ENCODE results near the gene PNPLA1.
A peak's percentile ranks its signal among the peaks of the same experiment; 100 is the strongest.

The PNPLA1 gene

DNA sequence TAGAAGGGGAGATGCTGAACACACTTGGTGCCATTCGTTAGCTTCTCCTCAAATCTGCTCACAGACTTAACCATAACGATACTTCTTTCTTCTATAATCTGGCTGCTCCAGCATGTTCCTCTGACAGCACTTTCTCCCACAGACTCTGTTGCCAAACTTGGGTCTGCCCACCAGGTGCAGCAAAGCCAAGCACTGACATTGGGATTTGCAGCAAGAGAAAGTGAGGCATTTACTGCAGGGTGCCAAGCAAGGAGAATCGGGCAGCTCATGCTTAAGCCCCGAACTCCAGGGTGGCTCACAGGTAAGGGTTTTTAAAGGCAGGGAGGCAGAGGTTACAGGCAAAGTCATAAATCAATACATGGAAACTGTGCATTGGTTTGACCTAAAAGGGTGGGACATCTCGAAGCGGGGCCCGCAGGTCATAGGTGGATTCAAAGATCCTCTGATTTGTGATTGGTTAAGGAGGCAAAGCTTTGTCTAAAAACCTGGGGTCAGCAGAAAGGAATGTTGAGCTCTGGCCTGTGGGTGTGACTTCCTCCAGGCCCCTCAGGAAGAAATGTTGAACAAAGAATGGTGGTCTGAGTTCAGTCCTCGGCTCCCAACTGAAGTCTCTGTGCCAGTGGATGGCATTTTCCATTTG, 25.1 kb upstream of the PNPLA1 start:
- H3K4me3 ChIP-seq (ENCODE audit: control insufficient read depth, low read depth, low read length): no peak overlapping the region
- DNase-seq (ENCODE audit: low read depth): no peak
- TF ChIP-seq, protein P1, sequence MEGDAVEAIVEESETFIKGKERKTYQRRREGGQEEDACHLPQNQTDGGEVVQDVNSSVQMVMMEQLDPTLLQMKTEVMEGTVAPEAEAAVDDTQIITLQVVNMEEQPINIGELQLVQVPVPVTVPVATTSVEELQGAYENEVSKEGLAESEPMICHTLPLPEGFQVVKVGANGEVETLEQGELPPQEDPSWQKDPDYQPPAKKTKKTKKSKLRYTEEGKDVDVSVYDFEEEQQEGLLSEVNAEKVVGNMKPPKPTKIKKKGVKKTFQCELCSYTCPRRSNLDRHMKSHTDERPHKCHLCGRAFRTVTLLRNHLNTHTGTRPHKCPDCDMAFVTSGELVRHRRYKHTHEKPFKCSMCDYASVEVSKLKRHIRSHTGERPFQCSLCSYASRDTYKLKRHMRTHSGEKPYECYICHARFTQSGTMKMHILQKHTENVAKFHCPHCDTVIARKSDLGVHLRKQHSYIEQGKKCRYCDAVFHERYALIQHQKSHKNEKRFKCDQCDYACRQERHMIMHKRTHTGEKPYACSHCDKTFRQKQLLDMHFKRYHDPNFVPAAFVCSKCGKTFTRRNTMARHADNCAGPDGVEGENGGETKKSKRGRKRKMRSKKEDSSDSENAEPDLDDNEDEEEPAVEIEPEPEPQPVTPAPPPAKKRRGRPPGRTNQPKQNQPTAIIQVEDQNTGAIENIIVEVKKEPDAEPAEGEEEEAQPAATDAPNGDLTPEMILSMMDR (conservative IDR thresholded peaks at IDR 0.05; ENCODE audit: control insufficient read depth, insufficient read depth, low read depth, low read length): no peak

DNA sequence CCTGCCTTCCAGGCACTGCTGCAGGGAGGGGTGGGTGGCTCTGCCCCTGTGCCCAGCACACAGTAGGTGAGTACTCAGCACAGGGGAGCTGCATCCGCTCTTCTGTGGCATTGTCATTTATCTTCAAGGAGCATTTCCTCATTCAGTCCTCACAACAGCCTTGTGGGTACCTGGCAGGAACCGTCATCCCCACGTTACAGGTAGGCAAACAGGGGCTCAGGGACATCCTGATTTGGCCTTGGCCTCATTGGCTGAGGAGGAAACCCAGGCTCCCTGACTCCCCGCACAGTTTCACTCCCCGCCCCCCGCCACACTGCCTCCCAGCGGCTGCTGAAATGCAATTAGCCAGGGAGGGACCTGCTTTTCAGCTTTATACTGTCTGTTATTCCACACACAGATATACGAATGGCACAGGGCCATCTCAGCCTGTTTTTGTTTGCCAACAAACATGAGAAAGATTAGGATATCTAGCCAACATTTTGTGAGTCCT, 24.2 kb upstream of the PNPLA1 start:
- H3K4me3 ChIP-seq (ENCODE audit: control insufficient read depth, low read depth, low read length): no peak overlapping the region
- DNase-seq (ENCODE audit: low read depth): no peak
- TF ChIP-seq, protein P1 (conservative IDR thresholded peaks at IDR 0.05; ENCODE audit: control insufficient read depth, insufficient read depth, low read depth, low read length): no peak

DNA sequence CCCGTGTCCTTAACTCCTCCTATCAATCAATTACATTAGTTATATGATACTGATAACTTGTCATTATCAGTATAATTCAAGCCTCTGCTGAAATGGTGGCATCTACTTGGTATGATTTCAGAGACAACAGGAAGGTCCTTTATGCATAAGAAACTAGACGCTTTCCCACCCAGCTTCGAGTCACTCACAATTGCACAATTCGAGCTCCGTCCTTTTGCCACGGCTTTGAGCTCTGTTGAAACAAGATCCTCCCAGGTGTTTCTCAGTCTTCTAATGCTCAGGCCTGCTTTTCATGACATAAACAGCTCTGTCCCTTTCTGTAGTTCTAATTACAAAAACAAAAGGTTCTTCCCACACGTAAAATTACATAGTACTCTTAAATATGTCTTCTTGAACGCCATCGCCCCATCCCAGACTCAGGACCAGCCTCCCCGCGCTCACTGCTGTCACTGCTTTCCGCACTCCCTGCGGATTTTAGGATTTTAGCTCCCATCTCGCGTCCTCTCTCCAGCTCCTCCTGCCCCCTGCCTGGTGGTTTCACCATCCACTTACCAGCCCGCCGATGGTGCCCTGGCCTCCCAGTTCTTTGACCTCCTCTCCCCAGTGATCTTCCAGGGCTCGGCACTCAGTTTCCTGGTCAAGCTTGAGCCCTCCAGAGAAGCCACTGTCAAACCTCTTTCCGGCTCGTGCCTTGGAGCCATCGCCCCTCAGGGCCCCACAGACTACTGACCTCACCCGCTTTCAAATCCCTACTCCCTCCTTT, 23.2 kb upstream of the PNPLA1 start:
- H3K4me3 ChIP-seq (ENCODE audit: control insufficient read depth, low read depth, low read length): no peak overlapping the region
- DNase-seq (ENCODE audit: low read depth): peak; percentile 55
- TF ChIP-seq, protein P1 (conservative IDR thresholded peaks at IDR 0.05; ENCODE audit: control insufficient read depth, insufficient read depth, low read depth, low read length): no peak

DNA sequence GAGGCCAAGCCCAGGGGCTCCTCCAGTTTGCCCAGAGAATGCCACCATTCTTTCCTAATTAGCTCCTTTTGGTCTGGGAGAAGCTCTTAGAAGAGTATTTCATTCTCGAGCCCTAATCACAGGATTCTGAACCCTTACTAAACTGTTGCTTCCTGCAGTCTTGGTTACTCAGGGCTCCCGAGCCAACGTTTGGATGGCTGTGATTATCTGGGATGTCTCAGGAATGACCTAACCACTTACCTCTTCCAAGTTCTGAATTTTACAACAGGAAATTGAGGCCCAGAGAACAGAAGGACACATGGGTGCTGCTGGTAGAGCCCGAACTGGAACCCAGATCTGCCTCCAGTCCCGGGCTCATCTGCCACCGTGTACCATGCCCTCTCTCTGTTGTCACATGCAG, 22.2 kb upstream of the PNPLA1 start:
- TF ChIP-seq, protein P1 (conservative IDR thresholded peaks at IDR 0.05; ENCODE audit: control insufficient read depth, insufficient read depth, low read depth, low read length): no peak
- peak; percentile 47 for DNase-seq (ENCODE audit: low read depth)
- no peak overlapping the region for H3K4me3 ChIP-seq (ENCODE audit: control insufficient read depth, low read depth, low read length)

DNA sequence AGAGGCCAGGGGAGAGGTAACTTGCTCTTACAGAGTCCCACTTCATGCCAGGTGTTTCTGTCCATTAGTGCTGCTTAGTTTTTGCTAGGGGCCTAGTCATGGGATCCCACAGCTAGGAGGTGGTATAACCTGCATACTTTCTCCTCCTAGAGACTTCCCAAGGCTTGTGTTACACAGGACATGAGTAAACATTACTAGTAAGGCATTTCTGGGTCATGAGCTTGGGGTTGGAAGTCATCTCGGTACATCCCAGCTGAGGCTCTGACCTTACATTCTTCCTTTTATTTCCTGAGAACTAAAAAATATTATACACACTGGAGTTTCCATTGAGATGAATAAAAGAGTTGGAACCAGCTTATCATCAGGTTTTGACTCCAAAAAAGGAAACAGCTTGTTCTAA, 20.9 kb upstream of the PNPLA1 start:
- DNase-seq (ENCODE audit: low read depth): peak; percentile 62
- no peak overlapping the region for H3K4me3 ChIP-seq (ENCODE audit: control insufficient read depth, low read depth, low read length)
- TF ChIP-seq, protein P1 (conservative IDR thresholded peaks at IDR 0.05; ENCODE audit: control insufficient read depth, insufficient read depth, low read depth, low read length): peak; percentile 13

DNA sequence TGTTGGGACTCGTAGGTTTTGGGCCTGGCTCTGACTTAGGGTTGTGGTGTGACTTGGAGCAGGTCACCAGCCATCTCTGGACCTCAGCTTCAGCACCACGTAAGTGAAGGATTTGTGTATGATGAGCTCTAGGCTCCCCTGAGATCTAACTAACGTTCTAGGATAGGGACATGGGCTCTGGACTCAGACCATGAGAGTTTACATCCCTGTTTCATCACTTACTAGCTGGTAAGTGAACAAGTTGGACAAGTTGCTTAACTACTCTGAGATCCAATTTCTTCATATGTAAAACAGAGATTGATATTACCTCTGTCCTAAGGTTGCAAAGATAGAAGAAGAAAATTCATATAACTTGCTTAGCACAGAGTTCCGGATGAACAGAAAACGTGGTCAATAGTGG, 20.3 kb upstream of the PNPLA1 start:
- H3K4me3 ChIP-seq (ENCODE audit: control insufficient read depth, low read depth, low read length): no peak overlapping the region
- no peak for DNase-seq (ENCODE audit: low read depth)
- TF ChIP-seq, protein P1 (conservative IDR thresholded peaks at IDR 0.05; ENCODE audit: control insufficient read depth, insufficient read depth, low read depth, low read length): no peak
